Stimulated activated naive CD8-positive, alpha-beta T cell treated with anti-CD3 and anti-CD28 coated beads, Interleukin-15, Interleukin-2, amounts not matched to agents 100 ng/mL and 50 ng/mL, for 24 hours (primary cell): ENCODE results near the gene CYB561.
A peak's percentile ranks its signal among the peaks of the same experiment; 100 is the strongest.

Source experiments
- H3K27ac Mint-ChIP-seq: one replicate; pipeline ENCODE4 v1.8.0; 2021; ENCODE audit warnings: mild to moderate bottlenecking, mixed read lengths
- H3K27me3 Mint-ChIP-seq: one replicate; pipeline ENCODE4 v1.8.0; 2021; ENCODE audit warnings: mixed read lengths
- H3K36me3 Mint-ChIP-seq: one replicate; pipeline ENCODE4 v1.8.0; 2021; ENCODE audit warnings: low read depth, mixed read lengths
- H3K4me1 Mint-ChIP-seq: one replicate; pipeline ENCODE4 v1.8.0; 2021; ENCODE audit warnings: low read depth, mixed read lengths
- H3K4me3 Mint-ChIP-seq: one replicate; pipeline ENCODE4 v1.8.0; 2021; ENCODE audit warnings: mild to moderate bottlenecking, mixed read lengths
- H3K9me3 Mint-ChIP-seq: one replicate; pipeline ENCODE4 v1.8.0; 2021; ENCODE audit warnings: mixed read lengths

CYB561 gene

DNA sequence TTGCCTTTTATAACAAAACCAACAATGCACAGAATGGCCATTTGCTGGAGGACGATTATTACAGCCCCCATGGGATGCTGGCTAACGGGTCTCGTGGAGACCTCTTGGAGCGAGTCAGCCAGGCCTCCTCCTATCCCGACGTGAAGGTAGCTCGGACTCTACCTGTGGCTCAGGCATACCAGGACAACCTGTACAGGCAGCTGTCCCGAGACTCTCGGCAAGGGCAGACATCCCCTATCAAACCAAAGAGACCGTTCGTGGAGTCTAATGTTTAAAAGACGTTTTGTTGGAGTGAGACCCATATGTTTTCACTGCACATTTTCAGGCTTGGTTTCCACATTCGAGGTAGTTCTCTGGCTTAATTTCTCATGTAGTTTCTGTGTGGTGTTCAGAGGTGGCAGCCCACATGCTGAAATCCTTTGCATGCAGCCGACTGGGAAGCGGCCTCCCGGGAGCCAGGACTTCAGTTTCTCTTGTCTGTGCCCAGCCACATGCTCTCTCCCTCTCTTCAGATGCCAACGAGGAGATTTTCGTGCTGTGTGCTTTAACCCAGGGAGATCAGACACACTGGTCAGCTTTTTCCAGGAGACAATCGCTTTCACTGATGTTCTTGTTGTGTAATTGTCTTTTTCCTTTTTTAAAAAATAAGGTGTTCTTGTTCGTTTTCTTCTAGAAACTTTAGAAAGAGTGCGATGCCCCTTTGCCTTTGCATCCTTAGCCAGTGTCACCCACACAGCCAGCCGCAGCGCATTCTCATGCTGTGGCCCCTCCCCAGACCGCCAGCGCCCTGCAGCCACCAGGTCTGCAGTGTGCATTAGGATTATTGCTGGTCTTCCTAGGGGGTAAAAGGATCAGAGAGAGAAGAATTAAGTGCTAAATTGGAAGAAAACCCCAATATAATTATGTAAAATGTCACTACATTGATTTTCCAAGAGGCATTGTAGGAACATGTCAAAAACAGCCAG is 24.1 kb downstream of the CYB561 start:
- Mint-ChIP-seq H3K4me1 (peaks cover 21% of the 10 kb centered on the region), H3K9me3 (no peaks in the 10 kb centered on the region), H3K36me3 (no peaks in the 10 kb centered on the region), H3K27ac (no peak overlapping the region), H3K27me3 (no peaks in the 10 kb centered on the region), H3K4me3 (no peak overlapping the region)

DNA sequence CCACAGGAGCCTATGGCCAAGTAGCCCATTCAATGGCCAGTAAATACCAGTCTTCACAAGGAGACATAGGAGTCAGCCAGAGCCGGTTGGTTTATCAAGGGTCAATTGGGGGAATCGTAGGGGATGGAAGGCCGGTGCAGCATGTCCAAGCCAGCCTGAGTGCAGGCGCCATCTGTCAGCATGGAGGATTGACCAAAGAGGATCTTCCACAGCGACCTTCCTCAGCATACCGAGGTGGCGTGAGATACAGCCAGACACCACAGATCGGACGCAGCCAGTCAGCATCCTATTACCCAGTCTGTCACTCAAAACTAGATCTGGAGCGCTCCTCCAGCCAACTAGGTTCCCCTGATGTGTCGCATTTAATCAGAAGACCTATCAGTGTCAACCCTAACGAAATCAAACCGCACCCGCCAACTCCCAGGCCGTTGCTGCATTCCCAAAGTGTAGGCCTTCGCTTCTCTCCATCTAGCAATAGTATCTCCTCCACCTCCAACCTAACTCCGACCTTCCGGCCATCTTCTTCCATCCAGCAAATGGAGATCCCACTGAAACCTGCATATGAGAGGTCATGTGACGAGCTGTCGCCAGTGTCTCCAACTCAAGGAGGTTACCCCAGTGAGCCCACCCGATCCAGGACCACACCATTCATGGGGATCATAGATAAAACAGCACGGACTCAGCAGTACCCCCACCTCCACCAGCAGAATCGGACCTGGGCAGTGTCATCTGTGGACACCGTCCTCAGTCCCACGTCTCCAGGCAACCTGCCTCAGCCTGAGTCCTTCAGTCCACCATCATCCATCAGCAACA is 25.0 kb downstream of the CYB561 start:
- no peak overlapping the region for H3K4me3 Mint-ChIP-seq
- H3K27me3 Mint-ChIP-seq, result no peaks in the 10 kb centered on the region
- no peak overlapping the region for H3K27ac Mint-ChIP-seq

DNA sequence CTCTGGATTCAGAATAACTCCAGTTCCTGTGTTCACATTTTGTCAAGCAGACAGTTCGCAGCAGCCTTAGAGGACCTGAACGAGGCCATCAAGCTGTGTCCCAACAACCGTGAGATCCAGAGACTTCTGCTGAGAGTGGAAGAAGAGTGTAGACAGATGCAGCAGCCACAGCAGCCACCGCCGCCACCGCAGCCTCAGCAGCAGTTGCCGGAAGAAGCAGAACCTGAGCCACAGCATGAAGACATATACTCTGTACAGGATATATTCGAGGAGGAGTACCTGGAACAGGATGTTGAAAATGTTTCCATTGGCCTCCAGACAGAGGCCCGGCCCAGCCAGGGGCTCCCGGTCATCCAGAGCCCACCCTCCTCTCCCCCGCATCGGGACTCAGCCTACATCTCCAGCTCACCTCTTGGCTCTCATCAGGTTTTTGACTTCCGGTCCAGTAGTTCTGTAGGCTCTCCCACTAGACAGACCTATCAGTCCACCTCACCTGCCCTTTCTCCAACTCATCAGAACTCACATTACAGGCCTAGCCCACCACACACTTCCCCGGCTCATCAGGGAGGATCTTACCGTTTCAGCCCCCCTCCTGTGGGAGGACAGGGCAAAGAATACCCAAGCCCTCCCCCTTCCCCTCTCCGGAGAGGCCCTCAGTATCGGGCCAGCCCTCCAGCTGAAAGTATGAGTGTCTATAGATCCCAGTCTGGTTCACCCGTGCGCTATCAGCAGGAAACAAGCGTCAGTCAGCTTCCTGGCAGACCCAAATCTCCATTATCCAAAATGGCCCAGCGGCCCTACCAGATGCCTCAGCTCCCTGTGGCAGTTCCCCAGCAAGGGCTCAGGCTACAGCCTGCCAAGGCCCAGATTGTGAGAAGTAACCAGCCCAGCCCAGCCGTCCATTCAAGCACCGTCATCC is 25.9 kb downstream of the CYB561 start:
- no peak overlapping the region for H3K4me3 Mint-ChIP-seq
- no peaks in the 10 kb centered on the region for H3K27me3 Mint-ChIP-seq
- H3K36me3 Mint-ChIP-seq, result no peaks in the 10 kb centered on the region
- H3K27ac Mint-ChIP-seq, result peak overlapping the region; percentile 76
- H3K4me1 Mint-ChIP-seq, result peaks cover 15% of the 10 kb centered on the region
- no peaks in the 10 kb centered on the region for H3K9me3 Mint-ChIP-seq

More for the DNA sequence above, 25.0 kb downstream of the CYB561 start:
- H3K4me1 Mint-ChIP-seq, result peaks cover 15% of the 10 kb centered on the region
- H3K36me3 Mint-ChIP-seq, result no peaks in the 10 kb centered on the region
- H3K9me3 Mint-ChIP-seq, result no peaks in the 10 kb centered on the region

DNA sequence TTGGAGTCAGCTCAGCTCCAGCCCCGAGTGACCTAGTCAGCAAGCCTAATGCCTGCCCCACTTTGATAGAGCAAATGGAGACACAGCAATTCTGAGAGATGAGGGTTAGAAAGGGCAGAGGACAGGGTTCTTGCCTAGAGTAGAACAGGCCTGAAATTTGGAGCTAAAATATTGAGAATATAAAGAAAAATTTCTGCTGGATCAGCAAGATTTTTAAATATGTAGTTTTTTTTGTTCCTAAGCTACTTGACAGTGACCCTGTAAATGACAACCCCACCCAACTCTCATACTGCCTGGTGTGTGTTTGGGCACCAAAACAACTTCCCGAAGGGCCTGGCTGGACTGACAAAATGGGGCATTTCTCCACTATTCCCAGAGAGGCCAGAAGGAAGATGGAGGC is 26.7 kb downstream of the CYB561 start:
- H3K36me3 Mint-ChIP-seq, result no peaks in the 10 kb centered on the region
- no peaks in the 10 kb centered on the region for H3K9me3 Mint-ChIP-seq
- H3K27me3 Mint-ChIP-seq, result no peaks in the 10 kb centered on the region
- no peak overlapping the region for H3K27ac Mint-ChIP-seq
- no peak overlapping the region for H3K4me3 Mint-ChIP-seq
- peaks cover 15% of the 10 kb centered on the region for H3K4me1 Mint-ChIP-seq

- H3K27me3 Mint-ChIP-seq, result no peaks in the 10 kb centered on the region
- no peaks in the 10 kb centered on the region for H3K9me3 Mint-ChIP-seq
- H3K36me3 Mint-ChIP-seq, result no peaks in the 10 kb centered on the region
- H3K4me1 Mint-ChIP-seq, result peaks cover 15% of the 10 kb centered on the region
- H3K27ac Mint-ChIP-seq, result no peak overlapping the region
- no peak overlapping the region for H3K4me3 Mint-ChIP-seq
Measured at GRCh38 chr17:63418540-63418939, 27.6 kb downstream of the CYB561 start.

GRCh38 chr17:63414222-63414621 is 31.9 kb downstream of the CYB561 start:
- no peaks in the 10 kb centered on the region for H3K27me3 Mint-ChIP-seq
- H3K4me1 Mint-ChIP-seq, result peaks cover 1% of the 10 kb centered on the region
- H3K9me3 Mint-ChIP-seq, result no peaks in the 10 kb centered on the region
- no peaks in the 10 kb centered on the region for H3K36me3 Mint-ChIP-seq
- H3K27ac Mint-ChIP-seq, result no peak overlapping the region
- no peak overlapping the region for H3K4me3 Mint-ChIP-seq

DNA sequence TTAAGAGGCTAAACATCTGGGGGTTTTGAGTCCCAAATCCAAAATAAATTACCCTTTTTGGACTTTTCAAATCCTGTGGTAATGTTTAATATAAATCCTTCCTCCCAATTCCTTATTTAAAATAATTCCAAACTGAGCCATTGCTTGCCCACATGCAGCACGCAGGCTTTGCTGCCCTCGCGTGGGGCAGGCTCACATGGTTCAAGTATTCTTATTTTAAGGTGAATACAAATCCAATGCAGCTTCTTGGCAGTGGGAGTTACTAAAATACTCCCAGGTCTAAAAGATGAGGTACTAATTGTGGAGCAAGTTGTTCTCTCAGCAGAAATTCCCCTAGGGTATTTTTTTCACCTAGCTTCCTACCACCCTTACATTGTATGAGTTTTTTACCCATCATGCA is 33.0 kb downstream of the CYB561 start:
- no peaks in the 10 kb centered on the region for H3K9me3 Mint-ChIP-seq
- H3K36me3 Mint-ChIP-seq, result no peaks in the 10 kb centered on the region
- H3K27me3 Mint-ChIP-seq, result no peaks in the 10 kb centered on the region
- no peak overlapping the region for H3K4me3 Mint-ChIP-seq
- H3K4me1 Mint-ChIP-seq, result no peaks in the 10 kb centered on the region
- H3K27ac Mint-ChIP-seq, result no peak overlapping the region

GRCh38 chr17:63412234-63412633 is 33.9 kb downstream of the CYB561 start:
- Mint-ChIP-seq H3K4me1 (no peaks in the 10 kb centered on the region), H3K9me3 (no peaks in the 10 kb centered on the region), H3K27ac (no peak overlapping the region), H3K36me3 (no peaks in the 10 kb centered on the region), H3K27me3 (no peaks in the 10 kb centered on the region), H3K4me3 (no peak overlapping the region)

DNA sequence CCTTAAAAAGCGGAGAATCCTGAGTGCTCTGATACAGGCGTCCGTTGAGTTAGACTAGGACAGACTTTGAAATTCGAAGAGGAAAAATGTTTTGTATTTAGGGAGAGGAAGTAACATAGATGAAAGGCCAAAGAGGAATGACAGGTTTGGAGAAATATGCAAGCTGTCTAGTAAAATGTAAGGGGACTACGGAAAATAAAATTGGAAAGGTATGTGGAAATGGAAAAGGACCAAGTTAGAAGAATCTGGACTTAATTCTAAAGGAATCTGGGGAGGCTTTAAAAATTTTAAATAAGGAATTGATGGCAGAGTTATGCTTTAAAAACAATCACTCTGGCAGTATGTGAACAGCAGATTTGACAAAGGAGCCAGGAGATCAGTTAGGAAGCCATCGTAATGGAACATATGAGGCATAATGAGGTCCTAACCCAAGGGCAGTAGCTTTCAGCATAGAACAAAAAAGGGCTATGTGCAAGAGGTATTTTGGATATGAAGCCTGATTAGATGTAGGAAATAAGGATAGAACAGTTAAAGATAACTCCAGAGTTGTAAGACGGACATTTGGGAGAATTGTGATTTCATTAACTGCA is 38.3 kb downstream of the CYB561 start:
- H3K27ac Mint-ChIP-seq, result no peak overlapping the region
- no peaks in the 10 kb centered on the region for H3K27me3 Mint-ChIP-seq

GRCh38 chr17:63406689-63407330 is 39.3 kb downstream of the CYB561 start:
- Mint-ChIP-seq H3K36me3 (no peaks in the 10 kb centered on the region), H3K9me3 (no peaks in the 10 kb centered on the region), H3K27ac (no peak overlapping the region), H3K4me1 (peaks cover 4% of the 10 kb centered on the region), H3K4me3 (no peak overlapping the region), H3K27me3 (no peaks in the 10 kb centered on the region)

More for the DNA sequence above, 38.3 kb downstream of the CYB561 start:
- no peak overlapping the region for H3K4me3 Mint-ChIP-seq
- no peaks in the 10 kb centered on the region for H3K9me3 Mint-ChIP-seq
- H3K36me3 Mint-ChIP-seq, result no peaks in the 10 kb centered on the region
- peaks cover 4% of the 10 kb centered on the region for H3K4me1 Mint-ChIP-seq

GRCh38 chr17:63405741-63406261 is 40.3 kb downstream of the CYB561 start:
- H3K9me3 Mint-ChIP-seq, result no peaks in the 10 kb centered on the region
- peaks cover 4% of the 10 kb centered on the region for H3K4me1 Mint-ChIP-seq
- H3K36me3 Mint-ChIP-seq, result no peaks in the 10 kb centered on the region
- no peaks in the 10 kb centered on the region for H3K27me3 Mint-ChIP-seq
- no peak overlapping the region for H3K27ac Mint-ChIP-seq
- H3K4me3 Mint-ChIP-seq, result no peak overlapping the region

GRCh38 chr17:63405020-63405419 is 41.1 kb downstream of the CYB561 start:
- H3K4me1 Mint-ChIP-seq, result peaks cover 4% of the 10 kb centered on the region
- no peak overlapping the region for H3K4me3 Mint-ChIP-seq
- no peaks in the 10 kb centered on the region for H3K27me3 Mint-ChIP-seq
- no peaks in the 10 kb centered on the region for H3K36me3 Mint-ChIP-seq
- no peak overlapping the region for H3K27ac Mint-ChIP-seq
- no peaks in the 10 kb centered on the region for H3K9me3 Mint-ChIP-seq

GRCh38 chr17:63402431-63403212 is 43.5 kb downstream of the CYB561 start:
- Mint-ChIP-seq H3K27ac (no peak overlapping the region), H3K4me3 (no peak overlapping the region), H3K9me3 (no peaks in the 10 kb centered on the region)

More at GRCh38 chr17:63402431-63403212, 43.5 kb downstream of the CYB561 start:
- Mint-ChIP-seq H3K27me3 (no peaks in the 10 kb centered on the region), H3K36me3 (no peaks in the 10 kb centered on the region), H3K4me1 (peaks cover 8% of the 10 kb centered on the region)
